Activated naive CD8-positive, alpha-beta T cell treated with anti-CD3 and anti-CD28 coated beads for 36 hours (primary cell): ENCODE results near the gene NBEA. TPM values are rescaled to one million over a fixed set of nuclear protein-coding genes. Genes with fewer than 3 reads are reported as not detected.

Experiments used
- DNase-seq: peaks from one replicate; pipeline ENCODE4 v3.0.0; 2021
- H3K27ac Mint-ChIP-seq: one replicate; pipeline ENCODE4 v1.8.0; 2022; ENCODE audit warnings: mild to moderate bottlenecking, moderate library complexity, mixed read lengths
- H3K27me3 Mint-ChIP-seq: one replicate; pipeline ENCODE4 v1.8.0; 2022; ENCODE audit warnings: mild to moderate bottlenecking, mixed read lengths
- H3K36me3 Mint-ChIP-seq: one replicate; pipeline ENCODE4 v1.8.0; 2021; ENCODE audit warnings: mild to moderate bottlenecking, mixed read lengths
- H3K4me1 Mint-ChIP-seq: one replicate; pipeline ENCODE4 v1.8.0; 2021; ENCODE audit warnings: mixed read lengths
- H3K4me3 Mint-ChIP-seq: one replicate; pipeline ENCODE4 v1.8.0; 2022; ENCODE audit warnings: mild to moderate bottlenecking, moderate library complexity, mixed read lengths
- H3K9me3 Mint-ChIP-seq: one replicate; pipeline ENCODE4 v1.8.0; 2022; ENCODE audit warnings: mixed read lengths
- total RNA-seq, 2 experiments: library from RNA; stranded (reverse); gene quantifications; one replicate each; pipeline ENCODE4 v1.2.3, GENCODE V29; 2021

Gene NBEA
- total RNA-seq, 2 experiments from 2014 or later = 0.39 to 0.42 TPM

DNA sequence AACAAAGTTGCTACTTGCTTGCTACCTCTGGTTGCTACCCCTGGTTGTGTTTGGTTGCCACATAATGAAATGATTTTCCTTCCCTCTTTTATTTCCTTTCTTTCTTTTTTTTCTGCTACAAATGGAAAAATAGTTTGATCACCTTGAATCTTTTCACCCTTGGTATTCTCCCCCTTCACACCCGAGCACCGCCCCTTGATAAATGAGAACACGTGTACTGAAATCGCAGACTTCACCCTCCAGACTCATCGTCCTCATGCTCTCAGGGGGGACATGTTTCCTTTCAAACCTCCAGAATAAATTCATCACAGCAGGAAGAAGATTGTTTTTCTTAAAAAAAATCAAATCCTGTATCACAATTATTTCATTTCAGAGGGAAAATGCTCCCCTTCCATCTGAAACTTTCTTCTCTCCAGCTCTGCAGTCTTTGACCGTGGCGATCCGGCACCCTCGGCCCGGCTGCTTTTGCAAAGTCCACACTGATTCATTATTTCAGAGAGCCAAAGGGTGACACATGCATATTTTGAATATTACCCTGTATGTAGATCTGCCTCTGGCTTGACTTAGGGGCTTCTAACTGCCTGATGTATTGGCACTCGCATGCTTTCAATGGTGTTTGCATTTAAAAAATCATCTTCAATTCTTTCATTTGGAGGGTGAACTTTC is 757.0 kb downstream of the NBEA start:
- DNase-seq = no peak
- no peaks in the 10 kb centered on the region for H3K36me3 Mint-ChIP-seq
- H3K27ac Mint-ChIP-seq = no peak overlapping the region
- H3K4me3 Mint-ChIP-seq = no peak overlapping the region
- peaks cover 12% of the 10 kb centered on the region for H3K27me3 Mint-ChIP-seq
- H3K9me3 Mint-ChIP-seq = no peaks in the 10 kb centered on the region
- H3K4me1 Mint-ChIP-seq = no peaks in the 10 kb centered on the region

- Mint-ChIP-seq H3K4me1 (no peaks in the 10 kb centered on the region), H3K9me3 (no peaks in the 10 kb centered on the region), H3K4me3 (no peak overlapping the region), H3K27ac (no peak overlapping the region), H3K36me3 (no peaks in the 10 kb centered on the region), H3K27me3 (peaks cover 12% of the 10 kb centered on the region)
- no peak for DNase-seq
Observed at GRCh38 chr13:35699825-35700510, 757.9 kb downstream of the NBEA start.

DNA sequence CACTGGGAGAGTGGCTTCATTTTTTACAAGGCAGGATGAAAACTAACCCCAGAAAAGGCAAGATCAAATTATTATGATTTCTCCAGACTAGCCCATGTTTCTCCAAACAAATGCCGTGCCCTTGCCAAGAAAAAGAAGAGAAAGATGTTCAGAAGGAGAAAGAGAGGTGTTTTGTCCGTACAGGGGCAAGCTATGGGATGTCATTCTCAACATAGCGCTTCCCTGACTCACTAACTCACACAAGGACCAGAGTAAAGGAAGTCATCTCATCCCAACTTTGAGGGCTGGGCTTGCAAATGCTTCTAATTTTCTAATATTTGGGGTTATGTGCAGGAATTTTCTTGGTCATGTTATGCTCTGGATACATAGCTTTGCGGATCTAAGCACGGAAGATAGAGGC is 758.6 kb downstream of the NBEA start:
- Mint-ChIP-seq H3K4me1 (no peaks in the 10 kb centered on the region), H3K4me3 (no peak overlapping the region), H3K36me3 (no peaks in the 10 kb centered on the region), H3K27ac (no peak overlapping the region), H3K27me3 (peaks cover 12% of the 10 kb centered on the region), H3K9me3 (no peaks in the 10 kb centered on the region)
- no peak for DNase-seq

DNA sequence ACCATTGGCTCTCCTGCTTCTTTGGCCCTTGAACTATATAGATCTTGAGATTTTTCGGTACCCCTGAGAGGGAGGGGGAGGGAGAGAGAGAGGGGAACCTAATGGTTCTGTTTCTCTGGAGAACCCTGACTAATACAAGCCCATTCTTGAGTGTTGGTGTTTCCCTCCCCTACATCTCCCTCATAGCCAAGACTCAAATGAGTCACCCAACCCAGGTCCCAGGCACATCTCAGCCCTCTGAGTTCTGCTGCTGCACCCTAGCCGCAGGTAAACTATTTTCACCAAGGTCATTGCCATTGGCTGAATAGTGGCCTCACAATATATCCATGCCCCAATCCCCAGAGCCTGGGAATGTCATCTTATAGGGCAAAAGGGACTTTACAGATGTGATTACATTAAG is 760.2 kb downstream of the NBEA start:
- Mint-ChIP-seq H3K4me3 (no peak overlapping the region), H3K4me1 (no peaks in the 10 kb centered on the region), H3K36me3 (no peaks in the 10 kb centered on the region), H3K9me3 (no peaks in the 10 kb centered on the region), H3K27me3 (peaks cover 12% of the 10 kb centered on the region), H3K27ac (no peak overlapping the region)
- no peak for DNase-seq

DNA sequence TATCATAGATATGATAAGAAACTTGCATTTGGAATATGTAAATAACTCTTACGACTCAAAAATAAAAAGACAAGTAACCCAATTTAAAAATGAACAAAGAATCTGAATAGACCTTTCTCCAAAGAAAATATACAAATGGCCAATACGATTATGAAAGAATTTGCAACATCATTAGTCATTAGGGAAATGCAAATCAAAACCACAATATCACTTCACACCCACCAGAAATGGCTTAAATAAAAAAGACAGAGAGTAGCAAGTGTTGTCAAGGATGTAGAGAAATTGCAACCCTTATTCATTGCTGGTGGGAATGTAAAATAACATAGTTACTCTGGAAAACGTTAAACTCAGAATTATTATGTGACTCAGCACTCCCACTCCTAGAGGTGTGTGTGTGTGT is 761.0 kb downstream of the NBEA start:
- no peak overlapping the region for H3K4me3 Mint-ChIP-seq
- no peaks in the 10 kb centered on the region for H3K36me3 Mint-ChIP-seq
- H3K4me1 Mint-ChIP-seq = no peaks in the 10 kb centered on the region

DNA sequence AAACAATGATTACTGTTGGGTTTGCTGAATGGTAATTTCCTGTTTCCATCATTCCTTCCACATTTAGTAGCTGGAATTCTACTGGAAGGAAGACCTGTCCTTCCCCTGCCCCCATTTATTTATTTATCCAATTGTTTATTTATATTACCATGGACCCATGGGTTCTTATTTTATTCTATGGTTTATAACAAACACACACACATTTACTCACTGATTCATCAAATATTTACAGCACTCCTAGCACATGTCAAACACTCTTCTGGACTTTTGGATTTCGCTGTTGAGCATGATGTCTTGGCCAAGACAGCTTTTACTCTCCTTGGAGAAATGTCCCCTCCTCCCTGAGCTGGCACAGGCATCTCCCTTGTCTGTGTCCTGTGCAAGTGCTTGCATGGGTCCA is 762.3 kb downstream of the NBEA start:
- peaks cover 6% of the 10 kb centered on the region for H3K27me3 Mint-ChIP-seq
- no peak for DNase-seq
- no peak overlapping the region for H3K27ac Mint-ChIP-seq
- no peaks in the 10 kb centered on the region for H3K9me3 Mint-ChIP-seq
- H3K4me1 Mint-ChIP-seq = no peaks in the 10 kb centered on the region
- H3K36me3 Mint-ChIP-seq = no peaks in the 10 kb centered on the region
- no peak overlapping the region for H3K4me3 Mint-ChIP-seq

More for the DNA sequence above, 761.0 kb downstream of the NBEA start:
- H3K27ac Mint-ChIP-seq = no peak overlapping the region
- DNase-seq = no peak
- no peaks in the 10 kb centered on the region for H3K9me3 Mint-ChIP-seq
- peaks cover 12% of the 10 kb centered on the region for H3K27me3 Mint-ChIP-seq

DNA sequence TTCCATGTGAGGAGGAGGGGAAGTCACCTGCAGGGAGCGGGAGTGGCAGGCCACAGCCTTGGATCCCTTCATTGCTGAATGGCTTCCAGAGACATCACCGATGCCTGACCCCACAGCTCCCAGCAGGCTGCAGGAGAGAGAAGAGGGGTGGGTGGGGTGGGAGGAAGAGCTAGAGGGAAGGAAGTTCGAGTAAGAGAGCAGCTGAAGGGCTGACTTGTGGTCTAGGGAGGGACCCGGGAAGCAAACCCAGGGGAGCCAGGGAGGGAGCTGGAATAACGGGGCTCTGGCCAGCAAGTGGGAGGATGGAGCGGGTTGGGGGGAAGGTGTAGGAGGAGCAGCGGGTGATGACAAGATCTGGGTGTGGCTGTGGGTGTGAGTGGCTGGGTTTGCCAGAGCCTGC is 764.2 kb downstream of the NBEA start:
- H3K27ac Mint-ChIP-seq = no peak overlapping the region
- no peaks in the 10 kb centered on the region for H3K9me3 Mint-ChIP-seq
- DNase-seq = no peak
- H3K36me3 Mint-ChIP-seq = no peaks in the 10 kb centered on the region
- H3K27me3 Mint-ChIP-seq = no peaks in the 10 kb centered on the region
- H3K4me1 Mint-ChIP-seq = no peaks in the 10 kb centered on the region
- no peak overlapping the region for H3K4me3 Mint-ChIP-seq

DNA sequence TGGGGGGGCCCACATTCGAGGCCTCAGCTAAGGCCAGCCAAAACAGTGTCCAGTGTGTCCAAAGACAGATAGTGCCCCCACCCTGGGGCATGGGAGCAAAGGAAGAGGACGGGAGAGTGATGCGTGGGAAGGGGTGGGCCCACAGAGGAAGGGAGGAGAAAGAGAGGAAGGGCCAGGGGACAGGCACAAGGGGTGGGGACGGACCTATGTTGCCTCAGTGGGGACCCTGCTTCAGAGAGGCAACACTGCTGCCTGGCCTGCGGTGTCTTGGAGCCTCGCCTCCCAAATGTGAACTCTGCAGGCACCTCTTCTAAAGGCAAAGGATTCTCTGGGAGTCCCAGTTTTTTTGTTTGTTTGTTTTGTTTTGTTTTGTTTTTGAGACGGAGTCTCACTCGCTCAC is 764.7 kb downstream of the NBEA start:
- H3K36me3 Mint-ChIP-seq = no peaks in the 10 kb centered on the region
- no peak overlapping the region for H3K27ac Mint-ChIP-seq
- DNase-seq = no peak
- H3K27me3 Mint-ChIP-seq = no peaks in the 10 kb centered on the region
- H3K4me1 Mint-ChIP-seq = no peaks in the 10 kb centered on the region
- H3K4me3 Mint-ChIP-seq = no peak overlapping the region
- no peaks in the 10 kb centered on the region for H3K9me3 Mint-ChIP-seq

DNA sequence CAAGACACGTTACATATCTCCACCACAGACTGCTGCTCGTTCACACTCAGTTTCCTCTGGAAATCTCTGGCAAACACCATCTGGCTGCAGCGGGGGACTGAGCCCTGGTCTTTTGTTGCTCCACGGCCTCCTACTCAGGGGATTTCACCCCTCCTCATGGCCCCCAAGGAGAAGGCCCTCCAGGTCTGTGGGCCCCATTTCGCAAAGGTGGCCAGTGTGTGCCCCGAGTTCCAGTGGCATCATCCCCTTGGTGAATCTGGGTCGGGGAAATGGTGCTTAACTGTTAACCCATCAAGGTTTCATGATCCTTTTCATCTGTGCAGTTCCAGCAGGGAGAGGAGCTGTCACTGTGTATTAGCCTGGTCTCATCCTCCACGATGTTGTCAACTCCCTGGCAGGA is 769.8 kb downstream of the NBEA start:
- no peak overlapping the region for H3K4me3 Mint-ChIP-seq
- no peak for DNase-seq
- no peaks in the 10 kb centered on the region for H3K9me3 Mint-ChIP-seq
- H3K4me1 Mint-ChIP-seq = no peaks in the 10 kb centered on the region
- no peak overlapping the region for H3K27ac Mint-ChIP-seq
- H3K36me3 Mint-ChIP-seq = no peaks in the 10 kb centered on the region
- H3K27me3 Mint-ChIP-seq = no peaks in the 10 kb centered on the region

GRCh38 chr13:35712907-35713761 is 771.1 kb downstream of the NBEA start:
- Mint-ChIP-seq H3K4me3 (no peak overlapping the region), H3K27ac (no peak overlapping the region)
- DNase-seq = no peak

DNA sequence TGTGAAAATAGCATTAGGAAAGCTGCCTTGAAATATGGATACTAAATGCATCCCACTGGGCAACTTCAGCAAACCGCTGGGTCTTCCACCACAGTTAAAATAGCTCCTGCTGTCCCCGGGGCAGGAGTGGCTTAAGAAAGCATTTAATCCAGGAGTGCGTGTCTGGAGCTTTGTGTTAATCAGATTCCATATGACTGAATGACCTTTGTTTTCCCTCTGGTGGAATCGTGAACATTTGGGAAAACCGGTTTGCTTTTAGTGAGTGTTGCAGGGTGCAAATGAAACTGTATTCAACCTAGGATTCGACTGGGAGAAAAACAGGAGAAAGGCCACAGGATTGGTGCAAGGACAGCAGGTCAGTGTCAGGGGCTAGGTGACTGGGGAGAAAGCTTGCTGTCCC is 772.1 kb downstream of the NBEA start:
- Mint-ChIP-seq H3K4me1 (no peaks in the 10 kb centered on the region), H3K4me3 (no peak overlapping the region), H3K27ac (no peak overlapping the region), H3K9me3 (no peaks in the 10 kb centered on the region), H3K27me3 (no peaks in the 10 kb centered on the region), H3K36me3 (no peaks in the 10 kb centered on the region)
- DNase-seq = no peak

More at GRCh38 chr13:35712907-35713761, 771.1 kb downstream of the NBEA start:
- H3K27me3 Mint-ChIP-seq = no peaks in the 10 kb centered on the region
- H3K4me1 Mint-ChIP-seq = no peaks in the 10 kb centered on the region
- H3K36me3 Mint-ChIP-seq = no peaks in the 10 kb centered on the region
- no peaks in the 10 kb centered on the region for H3K9me3 Mint-ChIP-seq

- no peak for DNase-seq
- peaks cover 3% of the 10 kb centered on the region for H3K27me3 Mint-ChIP-seq
- no peaks in the 10 kb centered on the region for H3K36me3 Mint-ChIP-seq
- no peaks in the 10 kb centered on the region for H3K4me1 Mint-ChIP-seq
- no peak overlapping the region for H3K27ac Mint-ChIP-seq
- H3K4me3 Mint-ChIP-seq = no peak overlapping the region
- no peaks in the 10 kb centered on the region for H3K9me3 Mint-ChIP-seq
Observed at GRCh38 chr13:35714588-35715377, 772.7 kb downstream of the NBEA start.

DNA sequence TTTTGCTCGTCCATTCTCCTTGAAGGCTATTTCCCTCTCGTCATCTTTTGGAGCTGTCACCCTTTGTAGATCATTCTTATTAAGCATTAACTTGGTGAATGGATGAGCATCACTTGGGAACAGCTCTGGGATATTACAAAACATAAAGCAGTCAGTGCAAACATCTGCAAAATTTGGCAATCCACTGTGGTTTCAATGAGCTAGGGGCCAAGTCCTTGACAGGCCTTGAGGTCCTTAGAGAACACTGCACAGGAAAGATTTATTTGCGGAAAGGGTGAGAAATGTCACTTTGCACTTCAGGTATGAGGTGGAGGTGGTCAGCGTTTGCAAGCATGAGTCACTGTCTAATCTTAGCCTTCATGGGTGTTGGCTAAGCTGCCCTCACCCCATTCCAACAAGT is 774.1 kb downstream of the NBEA start:
- Mint-ChIP-seq H3K27me3 (peaks cover 11% of the 10 kb centered on the region), H3K4me1 (peaks cover 3% of the 10 kb centered on the region), H3K27ac (no peak overlapping the region), H3K9me3 (no peaks in the 10 kb centered on the region), H3K4me3 (no peak overlapping the region), H3K36me3 (no peaks in the 10 kb centered on the region)
- DNase-seq = no peak

DNA sequence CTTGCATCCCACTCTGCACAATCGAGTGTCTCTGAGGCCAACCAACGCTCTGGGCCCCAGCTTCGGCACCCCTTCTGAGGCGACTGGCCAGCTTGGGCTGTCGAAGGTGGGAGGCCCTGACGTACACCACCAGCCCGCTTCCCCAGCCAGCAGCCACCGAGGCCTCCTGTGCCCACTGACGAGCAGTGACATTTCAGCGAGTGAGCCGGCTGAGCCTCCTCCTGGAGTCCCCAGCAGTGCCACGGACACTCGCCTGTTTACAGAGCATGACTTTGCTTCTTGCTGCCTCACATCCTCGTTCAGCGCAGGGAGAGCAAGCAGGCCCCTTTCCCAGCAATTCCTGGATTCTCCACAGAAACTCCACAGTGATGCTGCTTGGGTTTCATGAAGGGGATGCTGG is 774.7 kb downstream of the NBEA start:
- peaks cover 13% of the 10 kb centered on the region for H3K27me3 Mint-ChIP-seq
- H3K36me3 Mint-ChIP-seq = no peaks in the 10 kb centered on the region
- no peaks in the 10 kb centered on the region for H3K9me3 Mint-ChIP-seq
- H3K4me1 Mint-ChIP-seq = peaks cover 3% of the 10 kb centered on the region
- no peak overlapping the region for H3K27ac Mint-ChIP-seq
- no peak for DNase-seq
- no peak overlapping the region for H3K4me3 Mint-ChIP-seq

- DNase-seq = no peak
- Mint-ChIP-seq H3K36me3 (no peaks in the 10 kb centered on the region), H3K4me3 (no peak overlapping the region)
Observed at GRCh38 chr13:35718084-35718483, 776.0 kb downstream of the NBEA start.

More at GRCh38 chr13:35718084-35718483, 776.0 kb downstream of the NBEA start:
- H3K27ac Mint-ChIP-seq = no peak overlapping the region
- peaks cover 3% of the 10 kb centered on the region for H3K4me1 Mint-ChIP-seq
- H3K27me3 Mint-ChIP-seq = peaks cover 16% of the 10 kb centered on the region
- H3K9me3 Mint-ChIP-seq = no peaks in the 10 kb centered on the region
